GM12878 (cell line): ENCODE results near the gene CERT1. TPM values are rescaled to one million over a fixed set of nuclear protein-coding genes. Genes with fewer than 3 reads are reported as not detected.

Source experiments
- ATAC-seq: fragments of 200-7000 bp; cut with Tn5 transposase; 3 replicates; pipeline ENCODE4 v1.9.1; 2020; ENCODE audit warnings: mild to moderate bottlenecking, moderate library complexity
- BruUV-seq: library from RNA; stranded (reverse); fragments of 400-500 nt; replicated peaks from 2 replicates; lab custom pipeline; 2021; lab: Mats Ljungman, UMichigan
- CTCF ChIA-PET: fragments of 300-600 bp; sonication (Branson Sonifier 250); formaldehyde crosslinking; extraction: SDS; loops from one replicate; lab custom pipeline; 2021; ENCODE audit warnings: inconsistent platforms; lab: Yijun Ruan, JAX
- POLR2A ChIA-PET: fragments of 350-600 bp; formaldehyde crosslinking; extraction: SDS; loops from one replicate; lab custom pipeline; 2021; ENCODE audit warnings: inconsistent platforms; lab: Charles Lee
- RAD21 ChIA-PET: fragments of 300-600 bp; sonication (Branson Sonifier 250); formaldehyde crosslinking; loops from one replicate; lab custom pipeline; 2023; ENCODE audit warnings: antibody characterized with exemption; ENCODE audit not compliant: unreplicated experiment; lab: Charles Lee
- SMC1A ChIA-PET: fragments of 300-600 bp; sonication (Branson Sonifier 250); formaldehyde crosslinking; loops from one replicate; lab custom pipeline; 2023; ENCODE audit not compliant: unreplicated experiment, uncharacterized antibody; lab: Charles Lee
- DNase-seq: peaks from one replicate; pipeline ENCODE4 v3.0.0-alpha.2; 2011; ENCODE audit warnings: low read depth, low spot score
- FAIRE-seq: peaks from 3 replicates; lab custom pipeline; 2011; peaks lifted over from hg19 to GRCh38; lab: Jason Lieb, UNC
- H2AFZ ChIP-seq: 2 replicates; pipeline ENCODE4 v1.6.0; 2011; ENCODE audit warnings: low read depth, low read length, control low read depth; ENCODE audit not compliant: control insufficient read depth
- H3K27ac ChIP-seq: 2 replicates; pipeline ENCODE4 v1.5.1; 2011; ENCODE audit warnings: control low read depth; ENCODE audit not compliant: control insufficient read depth, insufficient read depth
- H3K27me3 ChIP-seq, 2 experiments: replicated peaks in 1 of 2; 2 replicates each; pipeline versions ENCODE4 v1.6.0 to v1.6.1; 2011; ENCODE audit warnings: low read length in 1 of 2; ENCODE audit not compliant: control insufficient read depth in 2 of 2, insufficient read depth in 2 of 2
- H3K36me3 ChIP-seq, 2 experiments: 2 replicates each; pipeline ENCODE4 v1.5.1; 2011; ENCODE audit warnings: low read length in 1 of 2; ENCODE audit not compliant: control insufficient read depth in 2 of 2, insufficient read depth in 2 of 2
- H3K4me1 ChIP-seq: 2 replicates; pipeline ENCODE4 v1.6.1; 2011; ENCODE audit warnings: mild to moderate bottlenecking, low read length, moderate library complexity, mixed read lengths; ENCODE audit not compliant: control insufficient read depth, insufficient read depth
- H3K4me2 ChIP-seq: 2 replicates; pipeline ENCODE4 v1.6.0; 2011; ENCODE audit warnings: control low read depth; ENCODE audit not compliant: control insufficient read depth, insufficient read depth
- H3K4me3 ChIP-seq: fragments of 200-600 bp; sonication (generic); 2 replicates; pipeline ENCODE4 v1.5.1; 2016
- H3K79me2 ChIP-seq: 2 replicates; pipeline ENCODE4 v1.6.0; 2011; ENCODE audit warnings: low read length; ENCODE audit not compliant: control insufficient read depth, insufficient read depth
- H3K9ac ChIP-seq: 2 replicates; pipeline ENCODE4 v1.8.0; 2011; ENCODE audit warnings: low read length, control low read depth, mixed read lengths; ENCODE audit not compliant: control insufficient read depth, insufficient read depth
- H3K9me3 ChIP-seq: replicated peaks from 3 replicates; pipeline ENCODE4 v1.5.1; 2011; ENCODE audit warnings: mild to moderate bottlenecking, low read length; ENCODE audit not compliant: control insufficient read depth, insufficient read depth
- H4K20me1 ChIP-seq: 2 replicates; pipeline ENCODE4 v1.6.0; 2011; ENCODE audit not compliant: control insufficient read depth, insufficient read depth
- IRF3 ChIP-seq: fragments of 450-650 bp; IDR thresholded peaks from 2 replicates; pipeline ENCODE4 v1.6.1; 2014; ENCODE audit warnings: mild to moderate bottlenecking
- KAT2A ChIP-seq: conservative IDR thresholded peaks from 2 replicates; pipeline ENCODE4 v1.6.1; 2011; ENCODE audit warnings: low read depth, low read length; ENCODE audit not compliant: control insufficient read depth
- KDM1A ChIP-seq: fragments of 200-600 bp; sonication (generic); IDR thresholded peaks from 2 replicates; pipeline ENCODE4 v1.6.1; 2016; ENCODE audit warnings: borderline replicate concordance
- MLLT1 ChIP-seq: fragments of 450-650 bp; IDR thresholded peaks from 2 replicates; pipeline ENCODE4 v1.6.1; 2016; ENCODE audit warnings: mild to moderate bottlenecking
- MYC ChIP-seq: IDR thresholded peaks from 2 replicates; pipeline ENCODE4 v1.6.1; 2011; ENCODE audit warnings: mild to moderate bottlenecking, low read length, moderate library complexity, inconsistent platforms; ENCODE audit not compliant: insufficient read depth, insufficient replicate concordance, insufficient read length, severe bottlenecking
- PBX3 ChIP-seq: IDR thresholded peaks from 2 replicates; pipeline ENCODE4 v1.6.1; 2011; ENCODE audit warnings: mild to moderate bottlenecking, low read depth, low read length, moderate library complexity; ENCODE audit not compliant: insufficient replicate concordance
- SP1 ChIP-seq: IDR thresholded peaks from one replicate; pipeline ENCODE4 v1.6.1; 2011; ENCODE audit warnings: low read depth, low read length
- SUPT20H ChIP-seq: IDR thresholded peaks from 2 replicates; pipeline ENCODE4 v1.6.1; 2011; ENCODE audit warnings: low read depth, mild to moderate bottlenecking, low read length, moderate library complexity, borderline replicate concordance; ENCODE audit not compliant: control insufficient read depth
- SUZ12 ChIP-seq: fragments of 200-600 bp; sonication (generic); IDR thresholded peaks from one replicate; pipeline ENCODE4 v1.6.1; 2018; ENCODE audit warnings: antibody characterized with exemption, mild to moderate bottlenecking; ENCODE audit not compliant: unreplicated experiment
- ZBED1 ChIP-seq: IDR thresholded peaks from 2 replicates; pipeline ENCODE4 v1.6.1; 2016; ENCODE audit warnings: borderline replicate concordance
- WGBS: methylation state at CpG from one replicate; pipeline ENCODE4 v1.1.6; 2016; ENCODE audit warnings: low lambda C conversion rate; ENCODE audit not compliant: insufficient replicate concordance, insufficient coverage; ENCODE audit errors: missing lambda C conversion rate; 5-methylcytosine and 5-hydroxymethylcytosine counted together
- in situ Hi-C: fragments of 300-500 bp; cut with MboI; formaldehyde crosslinking; loops from 9 replicates; pipeline ENCODE4 v1.14.3; 2018; ENCODE audit warnings: mixed read lengths
- intact Hi-C: fragments of 100-400 bp; cut with micrococcal nuclease; formaldehyde crosslinking; loops from one replicate; pipeline ENCODE4 v1.14.2; 2022; ENCODE audit not compliant: unreplicated experiment
- polyA plus RNA-seq, 11 experiments: library from polyadenylated mRNA; depleted of rRNA in 4 of 11; unstranded in 6 of 11; stranded (reverse) in 5 of 11; fragments of >200 nt; fragmentation: Nextera tagmentation in 4 of 11; fragmentation: Illumina TruSeq in 1 of 11; extraction: Ambion mirVana in 4 of 11; extraction: Trizol in 1 of 11; gene quantifications; 1 replicate in 1 of 11; 2 replicates in 10 of 11; pipeline versions ENCODE4 v1.2.1 to v1.2.3, GENCODE V29; 2011 to 2016; ENCODE audit warnings: inconsistent platforms in 2 of 11, missing spikeins in 2 of 11, low read depth in 1 of 11
- total RNA-seq, 4 experiments: library from RNA; depleted of rRNA in 3 of 4; stranded (reverse); fragments of >200 nt in 3 of 4; fragmentation: Illumina TruSeq in 1 of 4; extraction: Trizol in 1 of 4; gene quantifications; 2 replicates each; pipeline versions ENCODE4 v1.2.1 to v1.2.3, GENCODE V29; 2013 to 2021
- TF ChIP-seq, protein P1 (sequence below): IDR thresholded peaks from 2 replicates; pipeline ENCODE4 v1.6.1; 2012; ENCODE audit warnings: low read length, inconsistent platforms
- TF ChIP-seq, protein P2 (sequence below): fragments of 450-650 bp; IDR thresholded peaks from 2 replicates; pipeline ENCODE4 v1.6.1; 2018; ENCODE audit warnings: mild to moderate bottlenecking, low read depth, moderate library complexity; ENCODE audit not compliant: partially characterized antibody

The CERT1 gene
- total and polyA plus RNA-seq, 10 of the 15 experiments (the other 5 are each of a cell fraction or from before 2014, with no cell fraction given): 7.7 to 36.7 (median 25.6) TPM

DNA sequence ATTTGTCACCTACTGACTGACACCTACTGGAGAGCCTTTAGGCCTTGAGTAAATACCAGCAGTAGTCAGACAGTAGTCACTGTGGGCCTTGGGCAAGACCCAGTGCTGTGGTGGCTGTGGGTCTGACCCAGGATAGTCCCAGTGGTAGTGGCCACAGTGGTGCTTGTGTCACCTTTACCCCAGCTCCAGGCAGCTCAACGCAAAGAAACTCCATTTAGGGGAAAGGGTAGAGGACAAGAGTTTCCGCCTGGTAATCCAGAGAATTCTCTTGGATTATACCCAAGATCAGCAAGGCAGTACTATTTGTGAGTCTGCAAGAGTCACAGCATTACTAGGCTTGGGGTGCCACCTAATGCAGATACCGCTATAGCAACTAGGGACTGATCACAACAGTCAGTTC lies 28.9 kb downstream of the CERT1 start:
- in situ Hi-C loops: no loop called here
- H3K4me3 ChIP-seq: no peak overlapping the region
- 98% methylated on average over 3 of the region's 3 CpGs for WGBS
- no peak for DNase-seq
- H3K27ac ChIP-seq: no peak overlapping the region
- H3K4me2 ChIP-seq: no peak overlapping the region
- intact Hi-C loops: no loop called here
- no peaks in the 10 kb centered on the region for H3K27me3 ChIP-seq
- CTCF ChIA-PET: interaction anchor here (0.8 kb wide), 1 partner anchor 211 kb away, joined by 5 read pairs; no protein-coding TSS in a partner anchor
- H2AFZ ChIP-seq: no peak overlapping the region
- H4K20me1 ChIP-seq: no peaks in the 10 kb centered on the region
- peaks cover 14% of the 10 kb centered on the region; the same call in 2 of the 3 replicates for H3K9me3 ChIP-seq
- no peak overlapping the region for H3K9ac ChIP-seq
- POLR2A ChIA-PET: interaction anchor here (0.6 to 1.4 kb wide), 2 partner anchors 38 to 153 kb away, joined by 3 read pairs; no protein-coding TSS in a partner anchor
- BruUV-seq: no TSS peak
- SMC1A ChIA-PET: interaction anchor here (0.7 to 1.9 kb wide), 5 partner anchors 13 to 185 kb away, joined by 3 to 5 read pairs (median 3); no protein-coding TSS in a partner anchor
- RAD21 ChIA-PET: interaction anchor here (1.2 kb wide), 1 partner anchor 16 kb away, joined by 3 read pairs; no protein-coding TSS in a partner anchor
- no peaks in the 10 kb centered on the region for H3K4me1 ChIP-seq
- peaks cover 0 to 9% of the 10 kb centered on the region in 2 experiments; a peak in 2 of 4 replicates for H3K36me3 ChIP-seq
- ATAC-seq: no peak
- FAIRE-seq: no peak
- H3K79me2 ChIP-seq: peaks cover 53% of the 10 kb centered on the region
- TF ChIP-seq, protein P1, sequence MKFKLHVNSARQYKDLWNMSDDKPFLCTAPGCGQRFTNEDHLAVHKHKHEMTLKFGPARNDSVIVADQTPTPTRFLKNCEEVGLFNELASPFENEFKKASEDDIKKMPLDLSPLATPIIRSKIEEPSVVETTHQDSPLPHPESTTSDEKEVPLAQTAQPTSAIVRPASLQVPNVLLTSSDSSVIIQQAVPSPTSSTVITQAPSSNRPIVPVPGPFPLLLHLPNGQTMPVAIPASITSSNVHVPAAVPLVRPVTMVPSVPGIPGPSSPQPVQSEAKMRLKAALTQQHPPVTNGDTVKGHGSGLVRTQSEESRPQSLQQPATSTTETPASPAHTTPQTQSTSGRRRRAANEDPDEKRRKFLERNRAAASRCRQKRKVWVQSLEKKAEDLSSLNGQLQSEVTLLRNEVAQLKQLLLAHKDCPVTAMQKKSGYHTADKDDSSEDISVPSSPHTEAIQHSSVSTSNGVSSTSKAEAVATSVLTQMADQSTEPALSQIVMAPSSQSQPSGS: no peak
- TF ChIP-seq, protein P2, sequence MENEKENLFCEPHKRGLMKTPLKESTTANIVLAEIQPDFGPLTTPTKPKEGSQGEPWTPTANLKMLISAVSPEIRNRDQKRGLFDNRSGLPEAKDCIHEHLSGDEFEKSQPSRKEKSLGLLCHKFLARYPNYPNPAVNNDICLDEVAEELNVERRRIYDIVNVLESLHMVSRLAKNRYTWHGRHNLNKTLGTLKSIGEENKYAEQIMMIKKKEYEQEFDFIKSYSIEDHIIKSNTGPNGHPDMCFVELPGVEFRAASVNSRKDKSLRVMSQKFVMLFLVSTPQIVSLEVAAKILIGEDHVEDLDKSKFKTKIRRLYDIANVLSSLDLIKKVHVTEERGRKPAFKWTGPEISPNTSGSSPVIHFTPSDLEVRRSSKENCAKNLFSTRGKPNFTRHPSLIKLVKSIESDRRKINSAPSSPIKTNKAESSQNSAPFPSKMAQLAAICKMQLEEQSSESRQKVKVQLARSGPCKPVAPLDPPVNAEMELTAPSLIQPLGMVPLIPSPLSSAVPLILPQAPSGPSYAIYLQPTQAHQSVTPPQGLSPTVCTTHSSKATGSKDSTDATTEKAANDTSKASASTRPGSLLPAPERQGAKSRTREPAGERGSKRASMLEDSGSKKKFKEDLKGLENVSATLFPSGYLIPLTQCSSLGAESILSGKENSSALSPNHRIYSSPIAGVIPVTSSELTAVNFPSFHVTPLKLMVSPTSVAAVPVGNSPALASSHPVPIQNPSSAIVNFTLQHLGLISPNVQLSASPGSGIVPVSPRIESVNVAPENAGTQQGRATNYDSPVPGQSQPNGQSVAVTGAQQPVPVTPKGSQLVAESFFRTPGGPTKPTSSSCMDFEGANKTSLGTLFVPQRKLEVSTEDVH: no peak
- TF ChIP-seq MLLT1 (no peak), KAT2A (no peak), ZBED1 (no peak), SUZ12 (no peak), IRF3 (no peak), SUPT20H (no peak), SP1 (no peak), MYC (no peak), PBX3 (no peak), KDM1A (no peak)
